ENCODE measurements around the gene MRPS9.

GRCh38 chr2:105121434-105121833 lies 83.6 kb downstream of the MRPS9 start:
- TF ChIP-seq SNAPC5 (CRISPR knock-in tag; IDR thresholded peaks at IDR 0.05) (no peak), BDP1 (IDR thresholded peaks at IDR 0.05; ENCODE audit: insufficient read depth, insufficient read length) (no peak), ATF3 (IDR thresholded peaks at IDR 0.05) (no peak), ATF3 (CRISPR knock-in tag; conservative IDR thresholded peaks at IDR 0.05) (no peak), MBD1 (CRISPR knock-in tag; IDR thresholded peaks at IDR 0.05) (no peak), CTCF (IDR thresholded peaks at IDR 0.05 in 2 of 3, conservative IDR thresholded peaks at IDR 0.05 in 1 of 3; ENCODE audit: insufficient read depth in 2 of 3, low read depth in 1 of 3, low read length in 3 of 3) (no peak), HNRNPK (IDR thresholded peaks at IDR 0.05; ENCODE audit: low read depth, low read length, poor library complexity, severe bottlenecking) (no peak), POLR2AphosphoS5 (IDR thresholded peaks at IDR 0.05; ENCODE audit: control insufficient read depth, insufficient read depth, low read depth, low read length) (no peak), REST (IDR thresholded peaks at IDR 0.05; ENCODE audit: borderline replicate concordance) (no peak), REST (CRISPR knock-in tag; IDR thresholded peaks at IDR 0.05; ENCODE audit: low read depth) (no peak), FOXA1 (IDR thresholded peaks at IDR 0.05; ENCODE audit: borderline replicate concordance) (no peak), ATF2 (CRISPR knock-in tag; IDR thresholded peaks at IDR 0.05) (no peak), BRF2 (IDR thresholded peaks at IDR 0.05; ENCODE audit: borderline replicate concordance, insufficient read depth, insufficient read length) (no peak), U2AF2 (optimal IDR thresholded peaks at IDR 0.05; ENCODE audit: low read depth, low read length) (no peak), TBL1XR1 (IDR thresholded peaks at IDR 0.05; ENCODE audit: low read length in 2 of 2) (no peak), EGR1 (conservative IDR thresholded peaks at IDR 0.05) (no peak)

Data from K562 (cell line).